ENCODE data around the gene LAMTOR1.

- TF ChIP-seq CTCF (conservative IDR thresholded peaks at IDR 0.05) (no peak), EZH2 (IDR thresholded peaks at IDR 0.05; ENCODE audit: low read depth) (no peak)
Observed at GRCh38 chr11:72075109-72075508, 28.0 kb downstream of the LAMTOR1 start.
